GM19397 (cell line): Measurements from ENCODE around the gene TMEM107.

ENCODE experiments used
- ATAC-seq: cut with Tn5 transposase; IDR thresholded peaks from one replicate; pipeline ENCODE4 v1.9.1; 2021; ENCODE audit warnings: mild to moderate bottlenecking, moderate library complexity; ENCODE audit not compliant: unreplicated experiment

Gene TMEM107

DNA sequence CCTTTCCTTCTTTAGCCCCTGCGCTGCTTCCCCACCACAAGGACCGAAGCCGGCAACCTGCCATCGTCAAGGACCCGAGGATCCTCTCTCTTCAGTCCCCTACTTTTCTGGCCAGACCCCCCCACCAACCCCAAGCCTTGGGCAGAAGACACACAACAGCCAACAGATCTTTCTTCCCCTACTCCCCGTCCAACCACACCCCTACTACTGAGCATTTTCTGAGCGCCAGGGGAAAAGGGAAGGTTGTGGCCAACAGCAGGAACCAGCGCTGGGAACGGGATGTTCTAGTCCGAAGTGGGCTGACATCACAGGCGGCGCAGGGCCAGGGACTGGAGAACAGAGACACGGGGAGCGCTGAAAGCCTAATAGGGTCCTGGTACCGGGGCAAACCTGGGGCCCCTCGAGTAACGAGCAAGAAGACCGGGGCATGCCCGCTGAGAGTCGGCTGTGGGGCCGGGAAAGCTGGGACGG lies 24.5 kb downstream of the TMEM107 start:
- no peak for ATAC-seq

DNA sequence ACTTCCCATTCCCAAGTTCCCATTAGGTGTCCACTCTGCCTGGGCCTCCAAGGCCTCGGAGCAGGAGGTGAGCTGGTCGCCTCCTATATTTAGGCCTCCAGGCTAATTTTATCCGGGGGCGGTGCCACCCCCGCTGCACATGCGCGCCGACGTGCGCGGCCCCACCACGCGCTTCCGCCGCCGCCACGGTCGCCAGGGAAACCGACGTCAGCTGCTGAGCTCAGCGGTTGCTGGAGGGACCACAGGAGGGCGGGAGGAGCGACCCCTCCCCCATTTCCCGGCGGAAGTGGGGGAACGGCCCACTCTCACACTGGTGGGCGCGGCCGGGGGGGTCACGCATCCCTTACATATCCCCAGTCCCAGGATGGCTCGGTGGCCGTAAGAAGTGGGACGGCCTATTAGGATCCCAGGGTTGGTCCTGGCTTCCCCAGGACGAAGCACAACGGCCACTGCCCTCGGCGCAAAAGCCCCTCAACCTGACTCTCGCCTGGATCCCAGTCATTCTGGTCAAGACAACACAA lies 25.0 kb downstream of the TMEM107 start:
- ATAC-seq, result peak; percentile 56

DNA sequence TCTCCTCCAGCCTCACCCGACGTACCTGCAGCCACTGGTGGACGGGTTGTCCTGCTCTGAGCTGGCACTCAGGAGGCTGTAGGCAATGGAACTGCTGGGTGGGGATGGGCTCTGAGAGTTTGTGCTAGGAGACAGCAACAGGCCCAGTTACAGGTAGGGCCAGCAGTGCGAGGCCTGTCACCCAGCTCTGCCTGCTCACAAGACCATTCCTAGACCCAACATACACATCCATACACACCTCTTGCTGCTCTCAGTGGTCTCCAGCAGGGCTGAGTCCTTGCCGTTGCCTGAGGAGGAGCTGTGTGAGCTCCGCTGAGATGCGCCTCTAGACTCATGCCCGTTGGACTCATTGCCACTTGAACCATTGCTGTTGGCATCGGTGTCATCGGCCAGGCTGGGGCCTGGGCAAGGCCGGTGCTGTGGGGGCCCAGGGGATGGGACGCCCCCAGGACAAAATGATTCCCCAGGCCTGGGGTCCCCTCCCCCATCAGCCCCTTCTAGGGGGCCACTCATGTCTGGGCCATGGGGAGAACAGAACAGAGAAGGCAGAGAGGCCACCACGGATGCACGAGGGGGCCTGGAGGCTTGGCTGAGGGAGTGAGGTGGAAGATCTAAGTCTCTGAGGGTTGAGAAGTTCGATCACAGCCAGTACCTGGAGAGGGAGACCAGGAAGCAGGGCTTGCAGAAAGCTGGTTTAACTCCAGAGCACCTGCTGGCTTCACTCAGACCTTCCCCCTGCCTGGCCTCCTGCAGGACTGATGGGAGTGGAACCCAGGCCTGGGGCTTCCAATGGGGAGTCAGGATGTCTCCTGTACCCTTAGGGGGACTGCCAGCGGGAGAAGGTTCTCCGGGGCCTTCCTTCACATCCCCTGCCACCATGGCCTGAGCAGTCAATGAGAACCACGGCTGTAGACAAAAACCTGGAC lies 25.7 kb downstream of the TMEM107 start:
- ATAC-seq, result no peak

DNA sequence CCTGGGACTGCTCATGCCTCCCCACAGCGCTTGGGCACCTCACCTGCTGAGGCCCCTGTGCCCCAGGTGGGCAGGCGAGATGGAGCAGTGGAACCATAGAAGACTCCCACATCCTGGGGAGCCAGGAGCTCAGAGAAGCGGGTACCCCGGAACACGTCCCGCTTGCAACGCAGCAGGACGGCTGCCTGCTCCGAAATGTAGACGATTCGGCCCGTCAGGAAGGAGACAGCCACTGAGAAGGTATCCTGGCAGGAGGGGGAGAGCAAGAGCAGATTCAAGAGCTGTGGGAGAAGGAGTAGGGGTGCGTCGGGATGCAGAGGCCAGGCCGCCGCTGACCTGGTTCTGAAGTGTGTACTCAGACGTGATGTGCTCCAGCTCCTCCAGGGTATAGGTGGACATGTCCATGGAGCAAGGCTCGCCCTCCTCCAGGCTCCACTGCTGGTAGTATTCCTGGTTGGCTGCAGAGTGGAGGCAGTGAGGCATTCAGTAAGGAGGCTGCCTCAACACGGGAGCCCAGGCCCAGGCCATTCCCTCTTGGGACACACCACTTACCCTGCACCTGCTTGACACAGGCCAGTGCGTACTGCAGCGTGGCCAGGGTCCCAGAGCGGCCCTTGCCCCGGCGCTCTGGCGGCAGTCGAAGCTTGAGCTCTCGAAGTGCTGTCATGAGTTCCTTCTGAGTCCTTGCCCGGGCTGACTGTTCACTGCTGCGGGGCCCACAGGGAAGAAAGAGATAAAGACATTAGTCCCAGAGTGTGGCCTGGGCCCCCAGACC lies 26.6 kb downstream of the TMEM107 start:
- no peak for ATAC-seq

DNA sequence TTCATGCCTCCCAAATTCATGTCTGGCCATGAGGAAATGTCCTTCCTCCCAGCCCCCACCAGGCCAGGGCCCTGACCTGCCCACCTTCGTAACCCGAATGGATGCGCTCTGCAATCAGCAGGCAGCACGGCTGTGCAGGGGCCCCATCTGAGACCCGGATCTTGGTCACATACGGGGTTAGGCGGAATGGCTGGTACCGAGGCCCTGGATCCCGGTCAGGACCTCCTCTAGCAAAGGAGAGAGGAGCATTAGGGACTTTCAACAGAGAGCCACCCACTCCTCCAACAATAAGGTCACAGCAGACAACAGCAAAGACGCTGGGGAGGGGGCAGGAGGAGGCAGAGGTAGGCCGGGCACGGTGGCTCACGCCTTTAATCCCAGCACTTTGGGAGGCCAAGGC lies 27.6 kb downstream of the TMEM107 start:
- no peak for ATAC-seq

DNA sequence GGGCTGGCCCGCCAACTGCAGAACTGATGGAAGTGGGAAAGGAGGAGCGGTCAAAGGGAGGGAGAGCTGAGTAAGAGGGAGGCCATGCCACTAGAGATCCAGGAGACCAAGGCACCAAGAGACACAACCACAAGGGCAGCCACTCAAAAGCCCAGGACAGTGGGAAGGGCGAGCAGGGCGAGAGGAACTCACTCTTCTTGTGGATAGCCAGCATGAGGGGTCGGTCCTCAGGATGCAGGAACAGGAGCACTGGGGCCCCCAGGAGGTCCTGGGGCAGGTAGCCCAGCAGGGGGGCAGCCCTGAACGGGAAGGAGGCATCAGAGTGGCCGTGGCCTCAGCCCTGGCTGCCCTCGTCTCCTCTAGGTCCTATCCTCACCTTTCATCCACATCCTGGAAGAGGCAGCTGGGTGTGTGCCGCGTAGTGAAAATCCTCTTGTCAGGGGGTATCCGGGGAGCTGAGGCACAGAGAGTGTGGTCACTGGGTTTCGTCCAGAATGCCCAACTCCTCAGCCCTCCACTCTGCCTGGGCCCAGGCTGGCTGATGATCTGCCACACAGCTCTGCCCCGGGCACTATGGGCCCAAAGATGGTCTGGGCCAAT lies 28.3 kb downstream of the TMEM107 start:
- ATAC-seq, result no peak

DNA sequence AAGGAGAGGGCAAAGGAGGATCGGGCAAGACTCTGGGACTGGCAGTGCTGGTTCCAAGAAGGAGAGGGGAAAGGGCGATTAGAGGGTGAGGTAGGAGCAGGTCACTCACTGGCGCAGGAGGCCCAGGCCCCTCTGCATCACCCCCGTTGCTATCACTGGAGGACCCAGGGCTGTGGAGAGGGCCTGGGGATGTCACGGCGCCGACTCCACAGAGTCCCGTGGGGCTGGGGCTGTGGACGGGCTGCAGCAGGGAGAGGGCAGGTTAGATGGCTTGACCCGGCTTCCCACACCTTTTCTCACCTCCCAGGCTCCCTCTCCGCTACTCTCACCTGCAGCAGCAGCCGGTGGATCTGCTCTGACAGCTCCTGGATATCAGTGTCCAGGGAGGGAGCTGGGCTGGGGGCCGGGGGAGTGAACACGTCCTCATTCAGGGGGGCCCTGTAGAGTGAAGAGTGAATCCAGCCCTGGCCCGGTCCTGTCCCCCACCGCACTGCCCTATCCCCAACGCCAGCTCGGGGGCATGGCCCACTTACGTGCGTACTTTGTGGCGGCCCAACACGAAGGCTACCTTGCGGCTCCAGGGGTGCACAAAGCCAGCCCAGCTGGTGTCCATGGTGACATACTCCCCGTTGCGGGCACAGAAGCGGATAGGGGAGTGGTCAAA lies 28.9 kb downstream of the TMEM107 start:
- no peak for ATAC-seq

DNA sequence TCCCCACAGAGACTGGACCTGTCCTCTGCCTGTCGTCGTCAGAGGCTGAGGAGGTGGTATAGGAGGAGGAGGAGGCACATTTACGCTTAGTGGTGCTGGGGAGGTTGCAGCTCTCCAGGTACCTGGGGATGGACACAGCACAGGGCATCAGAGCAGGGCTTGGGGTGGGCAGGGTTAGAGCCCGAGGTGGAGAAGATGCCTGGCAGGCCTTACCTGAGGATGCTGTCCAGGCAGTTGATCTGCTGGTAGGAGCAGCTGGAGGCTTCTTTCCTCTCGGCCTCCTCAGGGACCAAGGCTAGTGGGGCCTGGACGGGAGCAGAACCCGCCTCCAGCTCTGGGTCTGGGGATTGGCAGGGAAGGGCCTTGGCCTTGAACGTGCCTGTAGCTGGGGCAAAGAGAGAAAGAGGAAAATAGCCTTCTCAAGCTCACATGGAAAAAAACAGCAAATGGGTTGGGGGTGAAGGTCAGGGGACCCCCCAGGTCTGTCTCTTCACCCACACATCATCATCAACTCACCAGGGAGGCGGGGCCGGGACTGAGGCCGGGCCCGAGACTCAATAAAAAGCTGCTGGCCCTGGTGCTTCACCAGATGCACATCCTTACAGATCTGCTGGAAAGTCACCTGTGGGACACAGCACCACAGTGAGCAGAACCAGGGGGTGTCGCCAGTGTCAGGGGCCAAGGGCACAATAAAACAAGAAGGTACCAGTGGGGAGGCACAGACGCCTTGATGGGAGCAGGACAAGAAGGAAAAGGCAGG lies 29.6 kb downstream of the TMEM107 start:
- no peak for ATAC-seq

DNA sequence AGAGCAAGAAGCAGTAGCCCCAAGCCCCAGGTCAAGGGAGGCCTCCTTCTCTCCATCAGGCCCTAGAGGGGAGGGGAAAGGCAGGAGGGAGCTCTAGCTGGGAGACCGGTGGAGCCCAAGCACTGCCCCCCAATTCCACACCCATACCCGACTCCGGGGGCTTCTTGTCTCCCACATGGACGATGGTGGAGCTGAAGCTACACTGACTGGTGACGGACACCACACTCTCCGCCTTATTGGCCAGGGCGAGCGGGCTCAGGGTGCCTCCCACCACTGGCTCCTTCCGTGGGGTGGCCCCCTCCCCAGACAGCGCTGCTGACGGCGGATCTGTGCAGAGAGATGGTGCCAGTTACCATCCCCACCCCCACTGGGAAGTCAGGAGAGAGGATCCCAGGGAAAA lies 30.4 kb downstream of the TMEM107 start:
- ATAC-seq, result no peak

DNA sequence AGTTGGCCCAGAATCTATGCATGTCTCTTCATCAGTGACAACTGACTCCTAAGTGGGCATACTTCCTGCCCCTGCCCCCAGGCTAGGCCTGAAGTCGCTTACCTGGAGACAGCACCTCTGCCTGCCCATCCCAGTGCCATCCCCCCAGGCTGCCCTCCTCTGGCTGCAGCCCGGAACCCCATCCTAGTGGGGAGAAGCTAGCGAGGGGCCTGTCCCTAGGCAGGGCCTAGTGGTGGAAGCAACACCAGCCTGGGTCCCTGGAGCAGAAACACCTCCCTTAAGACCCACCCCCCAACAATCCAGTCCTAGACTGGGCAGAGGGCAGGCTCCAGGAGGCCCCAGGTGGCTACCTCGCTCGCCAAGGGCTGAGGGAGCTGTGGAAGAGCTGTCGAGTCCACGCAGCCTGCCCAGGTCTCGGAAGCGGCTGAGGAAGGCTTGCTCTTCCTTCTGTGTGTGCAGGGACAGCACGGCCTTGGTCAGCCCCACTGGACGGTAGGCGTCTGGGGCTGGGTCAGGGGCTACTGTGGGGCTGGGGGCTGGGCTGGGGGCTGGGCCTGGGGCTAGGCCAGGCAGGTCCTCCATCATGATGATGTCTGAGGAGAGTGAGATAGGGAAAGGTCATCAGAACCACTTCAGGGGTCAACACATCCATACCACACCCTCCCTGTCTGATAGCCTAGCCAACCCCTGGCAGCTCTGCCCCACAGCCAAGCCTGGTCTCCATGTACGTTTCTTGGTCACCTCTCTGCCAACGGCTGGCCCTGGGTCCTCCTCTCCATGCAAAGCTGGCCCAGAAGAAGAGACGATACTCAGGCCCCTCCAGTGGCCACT lies 31.6 kb downstream of the TMEM107 start:
- no peak for ATAC-seq

DNA sequence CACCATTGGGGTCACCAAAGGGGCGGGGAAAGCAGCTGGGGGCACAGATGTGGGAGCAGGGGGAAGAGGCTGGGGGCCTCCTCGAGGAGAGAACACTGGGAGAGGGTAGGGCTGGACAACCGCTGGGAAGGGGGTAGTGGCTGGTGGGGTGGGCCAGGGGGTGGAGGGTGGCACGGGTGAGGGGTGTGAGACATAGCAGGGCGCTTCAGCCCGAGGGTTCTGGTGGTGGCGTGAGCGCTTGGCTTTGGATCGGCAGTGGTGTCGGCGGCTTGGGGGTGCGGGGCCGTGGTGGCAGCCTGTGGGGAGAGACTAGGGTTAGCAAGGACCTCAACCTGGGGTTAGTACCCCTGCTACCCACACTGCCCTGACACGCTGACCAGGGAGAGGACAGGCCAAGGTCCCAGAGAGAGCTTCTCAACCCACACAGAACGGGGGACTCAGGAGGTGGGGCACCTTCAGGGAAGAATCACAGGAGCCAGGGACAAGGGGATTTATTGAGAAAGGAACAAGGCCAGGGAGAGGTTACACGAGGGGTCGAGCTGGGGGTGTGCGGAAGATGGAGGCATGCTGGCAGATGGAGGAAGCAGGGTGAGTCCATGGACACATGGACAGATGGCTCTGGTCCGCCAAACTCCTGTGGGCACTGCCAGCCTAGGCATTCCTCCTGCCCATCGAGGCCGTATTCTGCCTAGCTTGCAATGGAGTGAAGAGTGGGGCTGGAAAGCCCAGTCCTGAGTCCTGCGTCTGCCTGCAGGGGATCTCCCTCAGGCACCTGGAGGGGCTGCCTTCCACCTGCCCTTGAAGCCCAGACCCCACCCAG lies 32.4 kb downstream of the TMEM107 start:
- no peak for ATAC-seq

DNA sequence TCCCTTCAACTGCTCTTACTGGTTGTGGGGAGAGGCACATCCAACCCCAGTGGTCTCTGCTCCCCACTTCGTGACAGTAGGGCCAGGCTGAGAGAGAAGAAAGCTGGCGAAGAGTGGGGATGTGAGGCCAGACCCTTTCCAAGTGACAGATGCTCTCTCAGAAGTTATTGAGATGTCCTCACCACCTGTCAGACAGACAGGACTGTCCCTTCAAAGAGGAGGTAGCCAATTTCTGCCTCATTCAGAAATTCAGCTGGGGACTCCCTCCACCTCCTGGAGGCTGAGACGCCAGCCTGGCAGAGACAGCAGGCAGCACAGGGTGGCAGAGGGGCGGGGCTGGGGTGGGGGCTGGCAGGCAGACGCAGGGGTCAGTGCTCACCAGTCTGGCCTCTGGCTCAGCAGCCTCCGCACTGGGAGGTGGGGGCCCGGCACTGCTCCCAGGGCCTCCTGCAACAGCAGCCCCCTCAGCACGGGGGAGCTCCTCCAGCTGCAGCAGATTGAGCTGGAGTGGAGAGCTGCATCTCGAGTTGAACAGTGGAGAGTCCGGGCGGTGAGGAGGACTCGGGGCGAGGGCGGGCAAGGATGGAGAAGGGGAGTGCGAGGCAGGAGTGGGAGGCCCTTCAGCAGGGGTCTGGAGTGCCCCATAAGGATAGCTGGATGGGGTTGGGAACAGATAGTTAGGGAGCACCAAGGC lies 33.1 kb downstream of the TMEM107 start:
- ATAC-seq, result no peak

DNA sequence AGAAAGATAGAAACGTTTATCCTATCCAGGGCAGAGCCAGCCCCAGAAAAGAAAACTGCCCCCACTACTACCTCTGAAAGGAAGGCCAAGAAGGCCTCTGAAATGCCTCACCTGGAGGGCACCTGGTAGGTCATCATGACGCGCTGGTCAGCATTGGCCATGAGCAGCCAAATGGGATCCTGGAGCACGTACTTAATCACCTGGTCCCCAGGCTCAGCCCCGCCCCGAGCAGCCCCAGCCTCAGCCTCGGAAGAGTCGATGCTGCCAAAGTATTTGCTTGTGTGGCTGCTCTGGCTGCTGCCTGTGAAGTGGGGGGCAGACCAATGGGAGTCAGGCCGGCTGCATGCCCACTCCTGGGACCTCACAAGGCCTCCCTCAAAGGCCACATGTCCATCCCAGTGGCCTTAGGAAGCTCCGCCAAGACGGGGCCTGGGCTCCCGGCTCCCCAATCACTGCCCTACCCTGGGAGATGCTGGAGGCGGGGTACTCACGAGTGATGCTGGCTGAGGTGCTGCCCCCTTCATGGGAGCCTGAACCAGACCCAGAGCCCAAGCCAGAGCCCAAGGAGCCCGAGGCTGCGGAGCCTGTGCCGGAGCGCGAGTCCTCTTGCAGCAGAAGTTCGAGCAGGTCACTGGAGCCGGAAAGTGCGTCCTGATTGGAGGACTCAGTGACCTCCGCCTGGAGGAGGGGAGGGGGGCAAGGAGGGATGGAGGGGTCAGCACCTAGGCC lies 33.9 kb downstream of the TMEM107 start:
- no peak for ATAC-seq

DNA sequence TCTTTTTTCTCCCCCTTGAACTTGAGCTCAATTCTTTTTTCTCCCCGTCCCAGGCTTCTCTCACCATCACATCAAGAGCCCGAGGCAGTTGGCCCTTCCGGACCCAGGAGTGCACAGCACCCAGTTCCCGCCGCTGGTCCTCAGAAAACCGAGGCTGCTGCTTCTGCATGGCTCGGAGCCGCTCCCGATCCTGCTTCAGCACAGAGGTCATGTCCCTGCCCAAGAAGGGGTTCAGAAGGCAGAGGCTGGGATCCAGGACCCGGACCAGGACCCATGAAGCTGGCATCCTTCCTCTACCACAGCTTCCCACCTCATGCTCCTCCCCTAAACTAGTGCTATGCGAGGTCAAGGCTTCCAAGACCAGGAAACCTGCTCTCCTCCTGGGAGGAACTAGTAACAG lies 34.4 kb downstream of the TMEM107 start:
- ATAC-seq, result no peak

DNA sequence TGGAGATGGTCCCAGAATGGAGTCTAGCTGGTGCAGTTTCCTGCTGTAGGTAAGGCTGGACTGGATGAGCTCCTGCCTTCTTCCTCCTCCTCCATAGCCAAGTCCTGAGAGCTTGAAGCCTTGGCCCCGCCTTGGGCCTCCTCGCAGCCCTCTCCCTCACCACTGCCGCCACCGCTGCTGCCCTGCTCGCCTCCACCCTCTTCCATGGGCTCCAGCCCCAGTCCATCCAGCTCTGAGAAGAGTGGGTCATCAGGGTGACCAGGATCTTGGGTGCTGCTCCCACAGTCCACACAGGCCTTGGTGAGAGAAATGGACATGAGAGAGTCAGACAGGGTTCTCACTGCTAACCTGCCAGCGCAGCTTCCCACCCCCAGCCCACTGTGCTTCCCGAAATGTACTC lies 35.1 kb downstream of the TMEM107 start:
- no peak for ATAC-seq

DNA sequence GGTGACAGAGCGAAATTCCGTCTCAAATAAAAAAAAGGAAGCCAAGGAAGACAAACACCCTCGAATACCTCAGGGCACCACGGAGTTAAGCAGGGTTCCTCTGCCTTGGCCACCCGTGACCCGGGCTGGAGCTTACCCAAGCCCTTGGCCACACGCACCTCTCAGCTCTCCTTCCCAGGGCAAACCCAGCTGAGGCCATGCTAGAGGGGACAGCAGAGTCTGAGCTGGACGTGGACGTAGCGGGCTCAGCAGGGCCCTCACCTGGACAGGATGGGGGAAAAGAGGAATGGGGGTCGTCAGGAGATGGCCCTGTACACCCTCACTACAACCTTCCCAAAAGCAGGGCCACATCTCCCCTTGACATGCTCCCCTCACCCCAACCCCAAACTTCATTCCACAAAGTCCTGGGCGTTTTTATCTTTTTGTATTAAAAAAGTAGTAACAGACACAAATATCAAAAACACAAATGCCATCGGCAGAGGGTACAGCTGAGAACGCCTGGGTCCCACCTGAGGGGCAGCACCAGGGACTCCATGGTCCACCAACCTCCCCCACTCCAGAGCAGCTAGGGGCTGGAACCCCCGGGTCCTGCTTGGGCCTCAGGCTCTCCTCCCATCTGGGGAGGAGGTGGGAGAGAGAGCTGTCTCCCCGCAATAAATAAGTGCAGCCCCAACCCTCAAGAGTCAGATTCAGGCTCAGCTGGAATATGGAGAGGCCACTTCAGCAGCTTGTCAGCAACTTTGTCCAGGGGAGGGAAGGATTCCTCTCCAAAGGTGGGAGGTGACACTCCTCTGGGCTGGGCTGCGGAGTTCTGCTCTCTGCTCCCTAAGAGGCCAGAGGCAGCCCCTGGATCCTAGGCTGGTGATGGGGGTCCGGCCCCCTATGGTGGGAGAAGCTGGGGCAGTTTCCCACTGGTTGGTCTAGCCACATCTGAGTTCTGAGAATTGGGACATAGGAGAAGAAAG lies 35.8 kb downstream of the TMEM107 start:
- no peak for ATAC-seq
